Medulla oblongata (tissue), 1 donor: ENCODE data around the gene SLFN12L.
"Not testable (repeated sequence)": the region's sequence is repeated elsewhere in the genome, so short reads cannot be mapped to it uniquely, and the experiment has no call there.

Experiments
- DNase-seq: peaks from one replicate; pipeline ENCODE4 v3.0.0-alpha.2; 2015; ENCODE audit errors: extremely low spot score

Gene SLFN12L

GRCh38 chr17:35496451-35497290 is 40.8 kb downstream of the SLFN12L start:
- no peak for DNase-seq

DNA sequence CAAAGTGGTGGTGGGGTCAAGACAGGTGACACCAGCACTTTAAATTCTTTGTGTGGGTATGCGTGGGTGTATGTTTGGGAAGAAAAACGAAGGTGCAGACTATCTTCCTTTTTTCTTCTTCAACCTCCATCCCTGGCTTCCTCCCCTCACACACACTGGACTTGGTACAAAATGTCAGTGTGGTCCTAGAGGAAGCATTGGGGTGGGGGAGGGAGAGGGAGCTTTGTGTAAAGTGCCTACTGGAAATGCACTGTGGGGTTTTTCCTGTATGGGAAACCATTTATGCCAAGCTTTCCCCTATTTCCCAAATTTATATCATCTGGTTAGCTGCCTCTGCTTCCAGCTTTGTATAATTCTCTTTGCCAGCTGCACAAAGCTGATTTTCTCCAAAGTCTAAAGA is 44.4 kb downstream of the SLFN12L start:
- no peak for DNase-seq

DNA sequence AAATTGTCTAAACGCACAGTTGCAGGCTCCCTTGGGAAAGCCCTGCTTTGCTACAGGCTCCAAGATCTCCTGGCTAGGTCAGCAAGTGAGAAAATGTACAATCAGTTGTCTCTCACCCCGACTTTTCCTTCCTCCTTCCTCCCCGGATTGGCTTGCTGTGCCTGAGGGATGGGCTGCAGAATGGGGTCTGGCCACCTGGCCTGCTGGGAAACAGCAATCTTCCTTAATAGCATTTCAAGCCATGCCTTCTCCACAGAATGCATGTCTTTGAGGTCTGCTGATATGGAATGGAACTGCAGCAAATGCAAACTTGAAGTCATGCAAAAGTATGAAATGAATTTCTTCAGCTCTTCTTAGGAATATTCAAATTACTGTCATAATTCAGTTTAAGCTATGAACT is 46.1 kb downstream of the SLFN12L start:
- DNase-seq: no peak

GRCh38 chr17:35489944-35490343 is 47.5 kb downstream of the SLFN12L start:
- DNase-seq: no peak

DNA sequence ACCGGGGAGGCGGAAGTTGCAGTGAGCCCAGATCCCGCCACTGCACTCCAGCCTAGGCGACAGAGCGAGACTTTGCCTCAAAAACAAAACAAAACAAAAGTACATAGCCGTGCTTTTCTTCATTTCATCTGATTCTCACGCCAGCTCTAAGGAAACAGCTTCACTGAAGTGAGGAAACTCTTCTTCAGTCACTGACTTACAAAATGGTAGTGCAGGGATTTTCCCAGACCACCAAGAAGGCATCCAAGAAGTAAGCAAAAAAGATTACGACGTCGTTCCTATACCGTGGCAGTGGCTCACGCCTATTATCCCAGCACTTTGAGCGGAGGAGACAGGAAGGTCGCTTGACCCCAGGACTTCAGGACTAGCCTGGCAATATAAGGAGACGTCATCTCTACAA is 48.5 kb downstream of the SLFN12L start:
- no peak for DNase-seq

DNA sequence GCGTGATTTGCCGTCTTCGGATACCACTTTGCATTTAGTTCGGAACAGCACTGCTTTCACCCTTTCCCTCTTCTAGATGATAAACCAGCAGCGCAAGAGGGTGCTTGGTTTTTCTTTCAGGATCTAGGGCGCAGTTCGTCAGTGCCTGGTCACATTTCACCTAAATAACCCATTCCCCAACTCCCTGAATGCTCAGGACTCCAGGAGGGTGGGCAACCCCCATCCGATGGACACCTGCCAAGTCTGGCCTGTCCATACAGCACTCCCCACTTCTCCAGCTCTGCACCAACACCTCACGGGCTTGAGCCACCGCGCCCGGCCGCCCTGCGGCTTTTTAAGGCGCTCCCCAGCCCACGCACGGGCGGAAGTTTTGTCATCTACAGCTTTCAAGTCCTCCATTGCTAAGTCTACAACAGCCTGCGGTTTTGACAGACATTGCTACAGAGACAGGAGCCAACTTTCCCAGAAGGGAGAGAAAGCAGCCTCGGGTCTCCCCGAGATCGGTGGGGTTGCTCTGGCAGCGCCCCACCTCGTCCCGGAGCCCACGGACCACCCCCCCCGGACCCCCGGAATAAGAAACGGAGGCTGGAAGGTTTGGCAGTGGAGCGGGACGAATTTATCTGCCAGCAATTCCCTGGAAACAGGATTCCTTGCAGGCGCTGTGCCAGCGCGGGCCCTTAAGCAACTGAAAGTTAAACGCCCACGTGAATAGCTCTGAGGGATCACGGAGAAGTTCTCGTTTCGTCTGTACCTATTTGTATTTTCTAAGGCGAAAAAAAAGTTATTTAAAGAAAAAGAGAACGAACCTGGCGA is 50.4 kb downstream of the SLFN12L start:
- peak; percentile 5 for DNase-seq

- no peak for DNase-seq
Observed at GRCh38 chr17:35479271-35479670, 58.2 kb downstream of the SLFN12L start.

DNA sequence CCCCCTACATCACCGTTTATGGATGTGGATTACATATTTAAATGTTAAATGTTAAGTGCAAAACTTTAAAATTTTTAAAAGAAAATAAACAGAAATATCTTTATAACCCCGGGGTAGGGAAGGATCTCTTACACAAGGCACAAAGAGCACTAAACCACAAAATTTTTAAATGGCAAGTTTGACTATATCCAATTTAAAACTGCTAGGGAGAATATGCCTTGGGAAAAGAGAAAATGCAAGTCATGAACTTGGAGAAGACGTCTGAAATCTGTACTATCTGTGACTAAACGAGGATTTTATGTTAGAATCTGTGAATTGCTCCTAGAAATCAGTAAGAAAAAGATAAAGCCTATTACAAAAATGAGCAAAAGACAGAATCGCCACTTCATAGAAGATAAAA is 60.2 kb downstream of the SLFN12L start:
- no peak for DNase-seq

DNA sequence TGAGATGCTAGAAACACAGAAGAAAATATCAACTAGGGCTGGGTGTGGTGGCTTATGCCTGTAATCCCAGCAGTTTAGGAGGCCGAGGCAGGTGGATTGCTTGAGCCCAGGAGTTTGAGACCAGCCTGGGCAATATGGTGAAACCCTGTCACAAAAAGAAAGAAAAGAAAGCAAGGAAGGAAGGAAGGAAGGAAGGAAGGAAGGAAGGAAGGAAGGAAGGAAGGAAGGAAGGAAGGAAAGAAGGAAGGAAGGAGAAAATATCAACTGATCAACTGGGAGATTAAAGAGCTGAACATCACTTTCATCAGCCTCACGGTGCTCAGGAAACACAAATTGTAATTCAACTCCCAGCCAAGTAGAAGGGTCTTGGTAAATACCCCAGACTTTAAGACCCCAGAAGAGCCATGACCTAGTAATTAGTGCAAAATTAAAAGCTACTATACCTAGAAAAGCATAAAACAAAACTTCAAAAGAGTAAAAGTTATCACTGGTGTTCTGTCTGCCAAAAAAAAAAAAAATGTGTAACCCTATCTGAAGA is 61.1 kb downstream of the SLFN12L start:
- no peak for DNase-seq

GRCh38 chr17:35468475-35468874 is 69.0 kb downstream of the SLFN12L start:
- no peak for DNase-seq

GRCh38 chr17:35467824-35468223 is 69.7 kb downstream of the SLFN12L start:
- DNase-seq: no peak

DNA sequence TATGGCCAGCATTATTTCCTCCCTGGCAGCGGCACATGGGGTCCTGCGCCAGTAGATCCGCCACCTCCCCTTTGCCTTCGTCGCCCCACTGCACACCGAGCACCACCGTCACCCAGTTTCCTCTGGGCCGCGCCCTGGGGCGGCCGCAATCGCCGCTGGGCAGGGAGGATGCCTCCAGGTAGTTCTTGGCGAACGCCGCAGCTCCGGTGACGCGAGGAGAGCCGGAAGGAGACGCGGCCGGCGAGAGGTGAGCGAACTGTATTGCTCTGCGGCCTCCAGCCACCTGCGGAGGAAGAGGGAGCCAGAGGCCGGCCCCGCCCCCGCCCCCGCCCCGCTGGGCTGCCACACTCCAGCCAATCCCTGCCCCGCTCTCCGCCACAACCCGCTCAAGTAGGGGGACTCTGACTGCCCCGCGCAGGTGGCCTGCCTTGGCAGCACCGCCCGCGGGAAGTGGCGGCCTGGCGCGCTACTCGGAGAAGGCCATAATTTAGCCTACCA is 77.1 kb downstream of the SLFN12L start:
- no peak for DNase-seq

DNA sequence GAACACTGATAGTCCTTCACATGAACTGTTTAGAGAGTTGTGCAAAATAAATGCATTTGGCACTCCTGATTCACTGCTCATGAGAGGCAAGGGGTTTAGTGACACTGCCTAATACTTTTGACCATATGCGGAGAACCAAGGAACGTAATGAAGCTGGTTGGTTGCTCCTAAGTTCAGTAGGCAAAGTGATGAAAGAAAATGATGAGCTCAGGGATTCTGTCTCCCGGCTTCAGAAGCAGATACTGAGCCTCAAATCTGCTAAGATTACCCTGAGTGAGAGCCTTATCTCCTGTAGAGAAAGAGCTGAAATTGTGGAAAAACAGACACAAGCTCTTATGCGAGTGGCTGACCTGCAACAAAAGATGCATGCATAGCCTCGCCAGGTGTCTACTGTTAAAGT is 83.4 kb downstream of the SLFN12L start:
- not testable (repeated sequence) for DNase-seq

DNA sequence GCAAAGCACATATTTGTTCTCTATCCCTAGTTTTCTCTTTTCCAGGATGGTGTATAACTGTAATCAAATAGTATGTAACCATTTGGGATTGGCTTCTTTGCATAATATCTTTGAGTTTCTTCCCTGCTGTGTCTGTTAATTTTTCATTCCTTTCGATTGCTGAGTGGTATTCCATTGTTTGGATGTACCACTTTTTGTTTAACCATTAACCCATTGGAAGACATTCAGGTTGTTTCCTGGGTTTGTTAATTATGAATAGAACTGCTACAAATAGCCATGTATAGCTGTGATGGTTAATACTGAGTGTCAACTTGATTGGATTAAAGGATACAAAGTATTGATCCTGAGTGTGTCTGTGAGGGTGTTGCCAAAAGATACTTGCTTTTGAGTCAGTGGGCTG is 84.3 kb downstream of the SLFN12L start:
- DNase-seq: no peak

DNA sequence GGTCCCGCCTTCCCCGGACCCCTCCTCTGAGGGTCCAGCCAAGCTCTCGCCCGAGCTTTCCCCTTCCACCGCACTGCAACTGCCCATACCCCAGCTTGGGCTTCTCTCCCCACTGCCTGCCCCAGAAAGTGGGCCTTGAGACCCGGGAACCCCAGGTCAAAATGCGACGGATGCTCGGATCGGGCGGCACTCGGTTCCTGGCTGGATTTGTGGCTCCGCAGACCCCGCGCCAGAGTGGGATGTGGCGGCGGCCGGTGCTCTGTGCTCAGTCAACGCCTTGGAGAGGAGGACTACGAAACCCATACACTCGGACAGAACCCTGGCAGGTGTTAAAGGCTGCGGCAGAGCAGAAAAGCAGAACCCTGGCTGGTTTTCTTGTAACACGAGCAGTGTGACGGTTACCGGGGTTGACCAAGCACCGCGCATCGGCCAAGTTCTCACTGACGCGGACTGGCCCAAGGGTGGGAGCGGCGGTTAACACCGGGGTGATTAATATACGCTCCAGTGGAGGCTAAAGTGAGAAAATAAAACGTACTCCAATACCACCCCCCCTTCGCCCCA is 88.0 kb downstream of the SLFN12L start:
- DNase-seq: no peak

GRCh38 chr17:35448899-35449227 is 88.6 kb downstream of the SLFN12L start:
- DNase-seq: no peak

DNA sequence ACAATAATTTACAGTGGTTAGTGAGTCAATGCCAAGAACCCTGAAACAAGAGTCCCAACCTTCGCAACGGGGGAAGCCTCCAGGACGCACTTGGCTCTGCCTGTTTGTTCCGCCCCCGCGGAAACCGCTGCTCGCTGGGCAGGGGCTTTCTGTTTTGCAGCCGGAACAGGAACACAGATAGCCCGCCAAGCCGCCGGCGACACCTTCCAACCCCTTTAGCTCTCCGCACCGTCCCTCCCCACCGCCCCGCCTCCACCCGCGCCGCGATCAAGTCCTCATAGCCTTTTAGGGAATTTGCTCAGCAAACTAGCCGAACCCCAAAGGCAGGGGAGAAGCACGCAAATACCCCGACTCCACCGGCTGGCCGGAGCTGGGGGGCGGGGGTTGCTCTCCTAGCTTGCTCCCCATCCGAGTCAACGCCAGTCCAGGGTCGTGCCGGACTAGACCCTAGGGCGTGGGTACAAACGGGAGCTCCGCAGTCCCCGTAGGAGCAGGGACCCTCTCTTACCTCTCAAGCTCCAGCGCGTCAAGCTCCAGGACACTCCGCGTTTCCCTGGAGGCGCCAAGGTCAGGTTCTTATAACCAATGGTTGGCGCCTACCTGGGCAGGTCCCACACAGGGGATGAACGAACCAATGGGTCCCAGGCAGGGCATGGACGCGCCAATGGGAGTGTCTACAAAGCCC is 89.1 kb downstream of the SLFN12L start, which contains the start of gene SLFN13:
Gene SLFN13 (minus strand): TSS at position 553 of the 685 bp plus-strand sequence. CDS start 3,086 bp downstream, outside the sequence.
- DNase-seq: peak; percentile 35

GRCh38 chr17:35447499-35447898 is 90.0 kb downstream of the SLFN12L start:
- peak; percentile 35 for DNase-seq

DNA sequence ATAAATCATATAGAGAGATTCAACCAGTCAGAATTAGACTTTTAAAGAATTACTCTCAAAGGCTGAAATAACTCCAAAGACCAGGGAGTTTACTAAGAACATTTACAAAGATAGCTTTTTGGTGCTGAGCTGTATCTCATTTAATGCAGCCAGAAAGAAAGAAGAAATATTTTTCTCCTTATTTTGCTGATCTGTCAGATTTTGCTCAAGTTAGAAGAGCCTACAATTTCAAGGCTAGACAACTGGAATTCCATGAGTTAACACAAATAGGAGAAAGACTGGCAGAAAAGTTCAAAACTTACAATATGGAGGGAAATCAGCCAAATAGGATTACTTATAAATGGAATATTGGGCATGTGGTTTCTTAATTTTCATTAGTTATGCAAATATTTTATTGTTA is 99.0 kb downstream of the SLFN12L start:
- DNase-seq: no peak

DNA sequence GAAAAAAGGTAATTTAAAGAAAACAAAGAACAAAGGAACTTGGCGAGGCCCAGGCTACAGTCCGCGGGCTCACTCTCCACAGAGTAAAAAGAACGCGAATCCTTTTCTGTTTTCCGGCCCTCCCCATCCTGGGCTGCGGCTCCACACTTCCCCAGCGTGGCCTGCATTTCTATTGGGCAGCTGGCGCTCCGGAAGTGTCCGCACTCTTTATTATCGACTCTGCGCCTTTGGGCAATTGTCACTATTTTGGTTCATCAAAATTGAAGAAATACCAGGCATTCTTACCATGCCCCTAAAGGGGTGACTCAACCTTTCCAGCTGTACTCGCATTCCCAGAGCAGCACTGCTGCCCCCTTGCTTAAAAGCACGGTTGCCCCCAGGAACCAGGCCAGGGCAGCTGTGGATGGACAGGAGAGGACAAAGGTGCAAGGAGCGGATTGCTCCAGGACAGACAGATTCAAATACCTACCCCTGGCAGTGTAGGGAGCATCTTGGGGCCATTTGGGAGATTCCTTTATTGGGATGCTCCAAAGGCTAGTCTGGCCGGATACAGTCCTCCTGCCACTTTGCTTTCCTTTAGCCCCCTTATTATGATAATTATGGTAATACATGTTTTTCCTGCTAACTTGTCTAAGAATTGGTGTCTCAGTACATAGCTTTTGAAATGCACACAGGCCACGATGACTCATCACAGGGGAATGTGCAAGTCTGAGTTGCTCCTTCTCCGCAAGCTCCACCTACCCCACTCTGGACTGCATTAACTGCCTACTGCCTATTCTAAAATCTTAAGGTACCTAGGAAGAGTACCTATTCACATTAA is 104.2 kb downstream of the SLFN12L start:
- peak; percentile 38 for DNase-seq
